GM18909 (cell line): ENCODE results near the gene ITPKB.
A peak's percentile ranks its signal among the peaks of the same experiment; 100 is the strongest.
"Not testable (repeated sequence)": the region's sequence is repeated elsewhere in the genome, so short reads cannot be mapped to it uniquely, and the experiment has no call there.

Experiments
- ATAC-seq: cut with Tn5 transposase; IDR thresholded peaks from one replicate; pipeline ENCODE4 v1.9.1; 2021; ENCODE audit warnings: mild to moderate bottlenecking; ENCODE audit not compliant: unreplicated experiment, poor library complexity

Gene ITPKB

GRCh38 chr1:226609836-226610455 is 129.1 kb downstream of the ITPKB start:
- ATAC-seq: no peak

DNA sequence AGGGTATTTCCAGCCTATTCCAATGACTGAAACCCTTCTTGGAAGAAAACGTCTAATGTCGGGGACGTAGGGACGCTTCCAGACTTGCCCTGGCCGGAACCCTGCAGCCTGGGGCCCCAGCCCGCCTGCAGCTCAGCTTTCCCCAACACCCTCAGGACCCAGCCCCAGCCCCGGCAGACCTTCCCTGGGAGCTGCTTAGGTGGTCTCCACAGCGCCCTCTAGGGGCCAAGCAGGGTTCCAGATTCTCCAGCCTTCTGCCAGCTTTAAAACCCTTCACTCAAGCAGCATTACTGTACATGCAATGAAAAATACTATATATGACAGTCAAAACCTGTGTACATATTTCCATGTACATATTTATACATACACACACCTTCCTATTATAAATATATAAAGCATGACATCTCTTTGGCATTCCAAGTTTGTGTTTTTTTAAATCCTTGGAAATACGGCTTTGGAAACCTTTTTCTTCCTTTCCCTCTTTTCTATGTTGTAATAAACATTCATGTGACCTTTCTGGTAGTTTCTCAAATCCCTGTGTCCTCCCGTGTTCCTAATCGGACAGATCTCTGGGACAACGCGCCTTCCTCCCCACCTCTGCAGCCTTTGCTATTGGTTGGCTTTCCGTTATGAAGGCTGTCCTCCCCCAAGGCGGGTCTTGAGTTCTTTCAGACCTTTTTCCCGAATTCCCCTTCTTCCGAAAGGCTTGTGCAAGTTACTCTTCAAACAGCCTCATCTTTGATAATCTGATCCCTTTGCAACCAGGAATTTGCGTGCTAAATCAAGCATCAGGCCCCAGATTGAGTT is 130.2 kb downstream of the ITPKB start:
- ATAC-seq: peak; percentile 50

DNA sequence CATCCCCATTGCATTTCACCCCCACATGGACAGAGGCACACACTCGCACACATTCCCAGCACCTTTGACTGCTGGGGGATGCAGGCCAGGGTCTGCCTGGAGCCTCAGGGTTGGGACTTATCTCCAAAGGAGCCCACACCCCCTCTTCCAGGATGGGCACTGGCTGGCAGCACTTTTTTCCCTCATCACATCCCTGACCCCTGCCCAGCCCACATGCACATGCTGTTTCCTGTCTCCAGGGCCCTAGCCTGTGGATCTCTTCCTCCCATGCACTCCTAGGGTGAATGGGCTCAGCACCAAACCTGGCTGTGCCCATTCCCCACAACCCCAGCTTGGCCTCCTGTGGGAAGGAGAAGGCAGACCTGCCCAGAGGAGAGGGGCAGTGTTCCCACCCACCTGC is 131.3 kb downstream of the ITPKB start:
- ATAC-seq: no peak

DNA sequence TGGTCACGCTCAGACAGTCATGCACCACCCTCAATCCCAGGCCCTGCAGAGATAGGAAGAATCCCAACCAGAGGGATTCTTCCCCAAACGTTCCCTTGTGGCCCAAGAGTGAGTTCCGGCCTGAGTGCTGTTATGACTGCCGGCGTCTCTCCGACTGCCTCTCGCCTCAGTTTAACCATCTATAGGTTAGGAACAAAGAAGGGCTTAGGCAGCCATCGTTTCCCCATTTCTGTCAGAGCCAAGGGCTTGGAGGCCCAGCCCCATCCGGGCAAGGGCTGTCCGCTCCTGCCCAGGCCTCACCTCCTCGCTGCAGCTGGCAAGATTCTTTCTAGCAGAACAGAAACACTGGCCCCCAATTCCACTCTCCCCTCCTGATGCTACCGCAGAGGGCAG is 131.8 kb downstream of the ITPKB start:
- no peak for ATAC-seq

GRCh38 chr1:226606311-226607267 is 132.5 kb downstream of the ITPKB start:
- no peak for ATAC-seq

- ATAC-seq: no peak
Measured at GRCh38 chr1:226605318-226605950, 133.6 kb downstream of the ITPKB start.

DNA sequence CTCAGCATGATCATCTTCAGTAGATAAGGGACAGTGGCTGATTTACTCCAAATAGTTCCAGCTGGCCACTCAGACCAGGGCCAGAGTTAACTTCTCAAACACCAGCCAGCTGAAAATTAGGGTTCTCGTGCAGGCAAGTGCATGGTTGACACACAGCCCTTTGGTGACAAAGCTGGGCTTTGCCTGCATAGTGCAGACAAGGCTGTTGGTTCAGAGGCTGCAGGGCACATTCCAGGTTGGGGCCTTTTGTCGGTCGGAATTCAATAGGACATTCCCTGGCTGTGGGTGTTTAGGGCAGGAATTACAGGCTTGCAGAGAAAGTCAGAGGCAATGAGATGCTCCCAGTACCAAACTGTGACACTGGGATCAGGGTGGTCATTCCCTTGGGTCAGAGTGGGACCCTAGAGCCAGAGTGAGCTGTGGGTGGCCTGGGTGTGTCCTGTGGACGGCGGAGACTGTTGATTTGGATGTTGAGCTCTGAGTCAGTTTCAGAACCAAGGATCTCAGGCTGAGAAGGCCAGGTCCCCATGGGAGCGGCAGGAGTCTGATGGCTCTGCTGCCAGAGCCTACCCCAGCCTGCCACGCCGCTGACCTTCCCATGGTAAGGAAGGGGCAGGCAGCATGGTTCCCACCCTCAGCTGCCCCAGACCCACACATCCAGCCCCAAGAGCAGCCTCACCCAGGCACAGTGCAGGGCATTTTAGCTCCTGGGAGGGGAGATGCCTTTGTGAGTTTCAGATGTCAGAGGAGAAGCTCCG is 134.3 kb downstream of the ITPKB start:
- no peak for ATAC-seq

DNA sequence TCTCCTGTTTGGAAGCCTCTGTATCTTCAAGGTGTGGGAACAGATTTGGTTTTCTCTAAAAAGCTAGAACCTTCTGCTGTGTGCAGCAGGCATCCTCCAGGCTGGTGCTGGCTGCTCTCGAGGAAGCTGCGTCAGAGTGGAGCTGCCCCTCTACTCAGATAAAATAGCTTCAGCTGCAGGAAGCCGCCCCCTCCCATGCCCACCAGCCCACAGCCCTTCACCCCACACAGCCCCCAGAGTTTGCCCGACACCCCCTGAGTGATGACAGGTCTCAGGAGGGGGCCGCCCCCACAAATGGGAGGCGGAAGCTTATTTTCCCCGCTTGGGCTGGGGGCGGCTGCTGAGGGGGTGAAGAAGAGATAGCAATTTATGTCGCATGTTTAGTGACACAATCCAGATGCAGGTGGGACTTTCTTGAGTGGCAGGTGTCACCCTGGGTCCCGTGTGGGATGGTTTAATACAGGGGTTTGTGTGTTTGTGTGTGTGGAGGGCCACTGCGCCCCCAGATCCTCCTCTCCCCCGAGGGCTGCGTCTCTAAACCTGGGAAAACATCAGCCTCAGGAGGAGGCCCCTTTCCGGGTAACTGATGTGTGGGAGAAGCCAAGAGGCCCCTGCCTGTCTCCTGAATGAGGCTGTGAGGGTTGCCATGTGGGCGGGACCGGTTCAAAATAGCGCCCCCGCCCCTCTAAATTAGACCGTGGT is 135.1 kb downstream of the ITPKB start:
- ATAC-seq: no peak

DNA sequence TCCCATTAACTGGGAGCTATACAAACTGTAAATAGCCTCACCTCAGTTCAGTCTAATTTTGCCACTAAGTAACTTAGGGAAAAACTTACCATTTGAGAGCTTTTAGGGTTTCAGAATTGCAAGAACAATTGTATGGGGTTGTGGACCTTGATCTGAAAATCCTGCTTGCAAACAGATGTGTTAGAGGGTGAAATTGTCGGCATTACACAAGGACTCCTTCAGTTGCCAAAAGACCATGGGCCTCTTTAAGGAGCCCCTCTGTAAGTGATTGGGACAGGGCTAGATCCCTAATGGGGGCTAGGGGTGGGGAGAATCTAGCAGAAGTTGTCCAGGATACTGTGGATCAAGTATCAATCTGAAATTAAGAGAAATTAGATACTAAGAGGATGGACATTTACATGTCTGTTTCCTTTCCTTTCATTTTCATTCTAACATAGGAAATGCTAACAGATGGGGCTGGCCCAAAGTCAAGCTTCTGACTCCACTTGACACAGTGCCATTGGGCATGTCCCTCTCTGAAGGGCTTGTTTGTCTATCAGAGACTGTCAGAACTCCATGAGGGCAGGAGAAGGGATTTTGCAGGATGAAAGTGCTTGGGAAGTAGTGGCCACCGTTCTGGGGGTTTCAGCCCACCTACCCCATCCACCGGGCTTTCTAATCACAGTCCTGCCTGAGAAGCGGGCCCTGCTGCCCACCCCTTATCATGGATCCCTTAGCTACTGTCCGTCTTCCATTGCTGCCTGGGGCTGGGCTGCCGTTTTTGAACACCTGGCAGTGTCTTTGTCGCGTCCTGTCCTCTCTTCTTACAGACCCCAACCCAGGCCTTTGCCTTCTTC is 135.8 kb downstream of the ITPKB start:
- ATAC-seq: no peak

DNA sequence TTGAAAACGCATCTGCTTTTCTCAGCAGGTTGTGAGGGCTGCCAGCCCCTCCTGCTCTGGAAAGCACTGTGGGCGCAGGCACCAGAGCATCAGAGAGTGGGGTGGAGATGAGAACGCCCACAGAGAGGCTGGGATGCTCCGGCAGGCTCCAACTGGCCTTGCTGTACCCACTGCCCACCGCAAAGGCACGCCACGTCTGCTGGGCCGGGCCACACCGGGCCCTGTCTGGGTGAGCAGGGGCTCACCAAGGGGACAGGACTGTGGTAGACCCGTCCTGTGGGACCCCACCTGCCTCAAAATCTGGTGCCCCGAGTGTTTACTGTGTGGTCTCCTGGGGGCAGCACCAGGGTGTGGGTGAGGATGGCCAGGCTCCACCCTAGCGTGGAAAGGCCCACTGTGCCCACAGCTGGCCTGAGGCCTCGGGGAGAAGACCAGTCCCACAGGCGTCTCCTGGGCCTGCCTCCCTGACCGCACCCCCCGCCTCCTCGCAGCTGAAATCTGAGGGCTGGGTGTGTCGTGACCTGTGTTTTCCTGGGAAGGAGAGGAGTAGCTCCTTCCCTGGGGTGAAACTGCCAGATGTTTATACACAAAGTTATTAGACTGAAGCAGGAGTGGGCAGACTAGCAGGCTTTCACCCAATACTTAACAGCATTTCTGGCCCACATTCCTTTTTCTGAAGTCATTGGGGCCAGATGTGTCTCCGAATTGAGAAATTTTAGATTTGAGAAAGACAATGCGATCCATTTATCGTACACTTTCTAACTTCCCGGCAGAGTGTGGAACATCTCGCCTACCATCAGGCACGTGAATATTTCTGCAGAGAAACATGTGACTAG is 136.7 kb downstream of the ITPKB start:
- ATAC-seq: no peak

- no peak for ATAC-seq
Measured at GRCh38 chr1:226601456-226601855, 137.6 kb downstream of the ITPKB start.

DNA sequence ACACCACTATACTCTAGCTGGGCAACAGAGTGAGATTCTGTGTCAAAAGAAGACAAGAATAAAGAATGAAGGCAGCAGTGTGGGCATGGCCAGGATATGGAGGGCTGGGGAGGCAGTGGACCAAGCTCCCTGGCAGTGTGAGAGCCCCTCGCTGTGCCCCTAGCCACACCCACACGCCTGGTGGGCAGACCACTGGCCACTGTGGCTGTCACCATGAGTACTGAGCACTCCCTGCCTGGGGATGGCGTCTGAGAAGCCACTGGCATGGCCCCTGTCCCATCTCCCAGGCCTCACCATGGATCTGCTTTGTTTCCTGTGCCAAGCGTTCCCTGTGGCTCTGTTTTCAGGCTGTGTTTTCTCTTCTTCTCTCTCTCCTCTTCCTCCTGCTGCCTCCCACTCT is 138.8 kb downstream of the ITPKB start:
- no peak for ATAC-seq

DNA sequence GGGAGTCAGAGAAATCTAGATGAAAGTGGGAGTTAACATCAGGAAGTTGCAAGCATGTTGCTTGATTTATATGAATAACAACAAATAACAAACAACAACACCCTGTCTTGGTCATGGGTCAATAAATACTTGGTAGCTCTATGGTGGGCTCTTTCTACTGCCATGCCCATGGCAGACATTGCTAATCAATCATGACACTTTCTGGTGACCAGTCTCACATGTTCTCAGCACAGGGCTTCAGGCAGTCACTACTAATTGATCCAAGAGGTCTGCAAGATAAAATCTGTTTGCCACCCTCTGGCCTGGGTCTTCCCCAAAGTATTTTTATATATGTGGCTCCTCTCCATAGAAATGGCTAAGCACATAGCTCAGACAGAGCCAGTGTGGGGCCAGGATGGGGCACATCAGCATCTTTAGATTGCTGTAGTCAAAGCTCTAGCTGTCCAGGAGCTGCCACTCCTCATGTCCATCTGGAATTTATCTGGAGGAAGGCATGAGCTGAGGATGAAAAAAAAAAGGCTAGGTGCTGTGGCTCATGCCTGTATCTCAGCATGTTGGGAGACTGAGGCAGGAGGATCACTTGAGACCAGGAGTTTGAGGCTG is 139.3 kb downstream of the ITPKB start:
- no peak for ATAC-seq

GRCh38 chr1:226598955-226599354 is 140.1 kb downstream of the ITPKB start:
- not testable (repeated sequence) for ATAC-seq

DNA sequence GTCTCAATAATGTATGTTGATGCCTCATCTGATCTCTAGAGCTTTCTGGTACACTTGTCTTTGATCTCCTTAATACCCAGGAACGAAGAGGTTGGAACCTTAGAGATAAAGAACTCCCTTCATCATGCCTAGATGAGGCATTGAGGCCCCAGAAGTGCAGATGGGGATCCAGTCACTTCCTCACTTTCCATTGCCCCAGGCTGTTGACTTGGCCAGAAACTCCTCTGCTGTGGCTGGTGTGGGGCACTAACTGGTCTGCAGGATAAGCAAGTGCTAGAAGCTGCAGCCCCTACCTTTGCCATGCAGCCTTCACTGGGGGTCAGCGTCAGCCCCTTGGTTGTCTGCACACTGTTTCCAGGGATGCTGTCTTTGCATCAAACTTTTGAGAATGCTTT is 140.6 kb downstream of the ITPKB start:
- no peak for ATAC-seq

GRCh38 chr1:226597616-226598454 is 141.2 kb downstream of the ITPKB start:
- no peak for ATAC-seq
